Measurements from ENCODE around the gene PMEL.
A peak's percentile ranks its signal among the peaks of the same experiment; 100 is the strongest.
"Not testable (repeated sequence)": the region's sequence is repeated elsewhere in the genome, so short reads cannot be mapped to it uniquely, and the experiment has no call there.

The PMEL gene

DNA sequence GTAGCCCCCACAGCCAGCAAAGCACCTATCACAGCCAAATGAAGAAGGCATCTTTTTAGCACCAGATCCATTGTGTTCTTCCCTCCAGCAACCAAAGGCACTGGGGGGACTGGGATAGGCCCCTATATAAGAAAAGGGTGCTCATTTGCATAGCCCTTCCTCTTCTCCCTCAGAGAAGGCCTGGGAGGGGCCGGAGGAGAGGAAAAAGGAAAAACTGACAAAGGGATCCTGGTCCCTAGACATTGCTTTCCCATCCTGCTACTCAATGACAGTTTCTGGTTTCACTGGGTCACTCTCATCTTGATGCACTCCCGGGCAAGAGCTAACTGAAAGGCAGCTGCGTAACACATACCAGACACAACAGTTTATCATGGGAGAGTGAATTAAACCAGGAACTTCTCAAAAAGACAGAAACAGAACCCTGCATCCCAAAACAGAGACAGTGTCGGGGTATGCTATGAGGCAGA, at the start of gene PMEL:
TSS of gene PMEL (minus strand) at position 102 of the 467 bp plus-strand sequence. CDS start at position 71, 31 bp downstream.
- peak within 1 kb of the TSS; percentile 82 for H3K9ac ChIP-seq (ENCODE audit: low read depth, low read length)
- H3K4me1 ChIP-seq (ENCODE audit: control insufficient read depth, insufficient read depth, low read length), result no peaks in the 10 kb centered on the region
- H3K4me3 ChIP-seq (ENCODE audit: low read depth, low read length), result peak within 1 kb of the TSS; percentile 93
- H3K9me3 ChIP-seq (ENCODE audit: control insufficient read depth, insufficient read depth, low read length), result no peaks in the 10 kb centered on the region
- no peaks in the 10 kb centered on the region for H3K27me3 ChIP-seq (ENCODE audit: control insufficient read depth, insufficient read depth, low read length)
- peaks cover 6% of the 10 kb centered on the region for H3K36me3 ChIP-seq (ENCODE audit: control insufficient read depth, insufficient read depth, low read length)

DNA sequence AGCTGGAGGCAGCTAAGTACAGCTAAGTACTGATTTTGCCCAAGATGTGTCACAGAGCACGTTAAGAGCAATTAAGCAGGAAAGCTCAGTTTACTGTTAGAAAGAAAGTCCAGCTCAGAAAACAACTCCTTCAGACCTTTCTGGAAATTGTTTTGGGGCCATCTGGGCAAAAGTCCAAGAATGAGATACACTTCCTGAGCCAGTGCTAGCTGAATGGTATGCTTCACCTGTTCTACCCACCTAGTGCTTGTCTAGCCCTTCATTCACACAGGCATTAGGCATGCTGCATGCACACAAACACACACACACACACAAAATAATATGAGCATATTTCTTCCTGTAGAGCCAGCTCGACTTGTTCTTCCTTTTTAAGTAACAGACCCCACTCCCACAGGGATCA, 48.4 kb upstream of the PMEL start:
- no peaks in the 10 kb centered on the region for H3K9me3 ChIP-seq (ENCODE audit: control insufficient read depth, insufficient read depth, low read length)
- H3K4me3 ChIP-seq (ENCODE audit: low read depth, low read length), result no peak overlapping the region
- no peaks in the 10 kb centered on the region for H3K4me1 ChIP-seq (ENCODE audit: control insufficient read depth, insufficient read depth, low read length)
- no peak overlapping the region for H3K9ac ChIP-seq (ENCODE audit: low read depth, low read length)
- H3K27me3 ChIP-seq (ENCODE audit: control insufficient read depth, insufficient read depth, low read length), result no peaks in the 10 kb centered on the region
- H3K36me3 ChIP-seq (ENCODE audit: control insufficient read depth, insufficient read depth, low read length), result no peaks in the 10 kb centered on the region

DNA sequence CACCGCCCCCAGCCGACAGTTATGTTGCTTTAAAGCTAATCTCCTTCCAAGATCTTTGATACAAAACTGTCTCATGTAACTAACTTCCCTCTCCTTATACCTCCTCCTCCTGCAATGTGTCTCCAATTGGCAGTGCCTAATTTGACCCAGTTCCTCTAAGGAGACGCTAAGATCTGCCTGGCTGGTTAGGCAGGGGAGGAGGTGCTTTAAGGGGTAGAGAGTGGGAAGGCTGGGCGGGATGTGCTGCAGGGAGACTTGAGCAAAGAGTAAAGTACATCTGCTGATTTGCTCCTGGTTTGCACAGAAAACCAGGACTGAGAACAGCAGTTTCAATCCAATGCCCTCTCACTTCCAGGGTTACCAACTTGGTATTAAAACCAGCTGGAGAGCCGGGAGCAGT, 47.6 kb upstream of the PMEL start:
- H3K27me3 ChIP-seq (ENCODE audit: control insufficient read depth, insufficient read depth, low read length), result no peaks in the 10 kb centered on the region
- H3K9ac ChIP-seq (ENCODE audit: low read depth, low read length), result no peak overlapping the region
- no peaks in the 10 kb centered on the region for H3K9me3 ChIP-seq (ENCODE audit: control insufficient read depth, insufficient read depth, low read length)
- no peaks in the 10 kb centered on the region for H3K4me1 ChIP-seq (ENCODE audit: control insufficient read depth, insufficient read depth, low read length)
- H3K36me3 ChIP-seq (ENCODE audit: control insufficient read depth, insufficient read depth, low read length), result no peaks in the 10 kb centered on the region
- no peak overlapping the region for H3K4me3 ChIP-seq (ENCODE audit: low read depth, low read length)

DNA sequence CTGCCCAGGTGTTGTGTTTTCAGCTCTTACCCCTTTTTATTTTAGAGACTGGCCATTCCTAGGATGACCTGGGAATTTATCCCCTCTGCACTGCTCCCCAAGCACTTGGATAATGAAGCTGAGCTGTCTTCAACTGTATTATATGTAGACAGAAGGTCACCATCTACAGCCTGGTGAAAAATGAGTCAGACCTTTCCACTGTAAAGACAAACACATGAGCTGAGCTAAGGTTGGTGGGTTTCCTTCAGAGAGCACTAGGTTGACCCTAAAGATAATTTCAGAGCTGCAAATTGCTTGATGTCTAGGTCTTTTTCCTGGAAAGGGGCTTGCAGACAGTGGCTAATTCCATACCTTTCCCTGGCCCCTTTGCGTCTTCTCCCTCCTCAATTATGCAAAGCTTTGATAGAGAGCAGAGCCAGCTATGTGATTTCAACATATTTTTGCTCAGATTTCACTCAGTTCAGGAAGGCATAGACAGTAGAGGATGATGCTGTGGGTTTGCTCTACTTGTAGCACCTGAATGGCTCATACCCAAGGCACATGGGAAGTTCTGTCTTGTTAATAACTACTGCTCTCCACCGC, 45.8 kb upstream of the PMEL start:
- H3K4me1 ChIP-seq (ENCODE audit: control insufficient read depth, insufficient read depth, low read length), result no peaks in the 10 kb centered on the region
- no peaks in the 10 kb centered on the region for H3K9me3 ChIP-seq (ENCODE audit: control insufficient read depth, insufficient read depth, low read length)
- H3K27me3 ChIP-seq (ENCODE audit: control insufficient read depth, insufficient read depth, low read length), result no peaks in the 10 kb centered on the region
- H3K36me3 ChIP-seq (ENCODE audit: control insufficient read depth, insufficient read depth, low read length), result no peaks in the 10 kb centered on the region
- no peak overlapping the region for H3K4me3 ChIP-seq (ENCODE audit: low read depth, low read length)
- H3K9ac ChIP-seq (ENCODE audit: low read depth, low read length), result no peak overlapping the region

DNA sequence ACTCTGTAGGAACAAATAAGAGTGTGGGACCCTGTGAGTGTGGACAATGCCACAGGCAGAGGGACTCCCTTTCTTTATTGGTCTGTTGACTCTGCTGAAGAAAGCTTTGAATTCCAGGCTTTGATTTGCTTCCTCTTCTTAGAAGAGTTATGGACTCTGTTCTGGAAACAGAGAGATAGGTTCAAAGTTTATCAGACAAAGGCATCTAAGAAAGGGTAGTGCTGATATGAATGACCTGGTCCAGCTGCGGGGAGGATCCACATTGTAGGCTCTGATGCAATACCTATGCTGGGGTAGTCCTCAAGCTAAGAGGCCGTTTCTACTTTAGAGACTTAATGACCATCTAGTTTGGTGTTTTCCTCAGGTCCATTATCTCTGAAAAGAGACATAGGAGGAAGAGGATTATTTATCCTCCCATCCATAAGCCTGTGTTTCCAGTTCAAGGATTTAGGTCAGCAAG, 44.3 kb upstream of the PMEL start:
- no peaks in the 10 kb centered on the region for H3K9me3 ChIP-seq (ENCODE audit: control insufficient read depth, insufficient read depth, low read length)
- H3K4me1 ChIP-seq (ENCODE audit: control insufficient read depth, insufficient read depth, low read length), result no peaks in the 10 kb centered on the region
- no peak overlapping the region for H3K9ac ChIP-seq (ENCODE audit: low read depth, low read length)
- no peak overlapping the region for H3K4me3 ChIP-seq (ENCODE audit: low read depth, low read length)
- no peaks in the 10 kb centered on the region for H3K27me3 ChIP-seq (ENCODE audit: control insufficient read depth, insufficient read depth, low read length)
- H3K36me3 ChIP-seq (ENCODE audit: control insufficient read depth, insufficient read depth, low read length), result no peaks in the 10 kb centered on the region

DNA sequence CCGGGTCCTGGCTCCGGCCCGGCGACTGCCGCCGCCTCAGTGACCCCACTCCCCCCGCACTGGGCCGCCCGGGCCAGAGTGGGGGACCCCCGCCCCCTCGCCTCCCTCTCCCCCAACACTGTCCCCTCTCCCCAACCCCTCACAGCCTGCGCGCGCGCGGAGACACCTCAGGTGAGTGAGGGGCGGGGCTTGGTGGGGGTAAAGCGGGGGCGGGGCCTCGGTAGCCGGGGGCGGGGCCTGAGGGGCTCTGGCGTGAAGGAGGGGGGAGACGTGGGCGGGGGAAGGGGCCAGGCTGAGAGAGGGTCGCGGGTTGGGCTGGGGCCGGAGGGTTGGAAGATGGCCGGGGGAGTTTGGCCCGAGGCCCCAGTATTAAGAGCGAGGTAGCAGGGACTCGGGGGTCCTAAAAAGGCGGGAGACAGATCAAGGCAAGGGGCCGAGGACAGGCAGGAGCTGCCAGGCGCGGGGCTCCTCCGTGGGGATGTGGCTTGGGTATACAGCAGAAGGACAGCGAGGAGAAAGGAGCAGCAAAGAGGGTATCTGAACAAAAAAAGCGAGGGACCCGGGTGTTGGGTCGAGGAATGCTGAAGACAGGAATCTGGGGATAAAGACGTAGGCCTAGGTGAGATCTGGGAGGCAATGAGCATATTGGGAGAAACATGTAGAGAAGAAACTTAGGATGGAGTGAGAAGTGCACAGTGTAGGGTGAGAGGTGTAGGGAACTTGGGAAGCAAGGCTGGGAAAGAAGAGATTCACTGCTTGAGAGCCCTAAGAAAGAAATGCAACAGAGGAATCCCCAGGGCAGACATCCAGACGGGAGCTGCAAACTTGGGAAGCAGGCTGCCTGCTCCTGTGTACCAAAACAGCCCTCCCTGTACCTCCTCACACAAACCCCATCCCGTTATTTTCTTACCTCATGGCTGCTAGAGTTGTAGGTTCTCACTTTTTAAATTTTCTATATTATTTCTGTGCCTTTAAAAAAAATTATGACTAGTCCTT, 42.0 kb upstream of the PMEL start:
- Histone ChIP-seq H3K9me3 (ENCODE audit: control insufficient read depth, insufficient read depth, low read length) (no peaks in the 10 kb centered on the region), H3K4me3 (ENCODE audit: low read depth, low read length) (peak overlapping the region; percentile 90), H3K27me3 (ENCODE audit: control insufficient read depth, insufficient read depth, low read length) (no peaks in the 10 kb centered on the region), H3K4me1 (ENCODE audit: control insufficient read depth, insufficient read depth, low read length) (no peaks in the 10 kb centered on the region), H3K36me3 (ENCODE audit: control insufficient read depth, insufficient read depth, low read length) (peaks cover 14% of the 10 kb centered on the region), H3K9ac (ENCODE audit: low read depth, low read length) (peak overlapping the region; percentile 71)

DNA sequence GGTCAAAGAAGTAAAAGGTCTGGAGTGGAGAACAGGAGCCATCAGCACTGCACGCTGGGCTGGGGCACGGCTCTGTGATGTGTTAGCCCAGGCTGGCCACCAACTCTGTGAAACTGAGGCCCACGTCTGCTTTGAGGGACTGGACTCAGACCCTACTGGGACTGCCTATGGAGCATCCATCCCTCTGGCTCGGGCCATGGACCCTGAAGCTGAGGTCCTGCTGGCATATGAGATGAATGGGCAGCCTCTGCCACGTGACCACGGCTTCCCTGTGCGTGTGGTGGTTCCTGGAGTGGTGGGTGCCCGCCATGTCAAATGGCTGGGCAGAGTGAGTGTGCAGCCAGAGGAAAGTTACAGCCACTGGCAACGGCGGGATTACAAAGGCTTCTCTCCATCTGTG, 38.4 kb upstream of the PMEL start:
- Histone ChIP-seq H3K9me3 (ENCODE audit: control insufficient read depth, insufficient read depth, low read length) (no peaks in the 10 kb centered on the region), H3K4me1 (ENCODE audit: control insufficient read depth, insufficient read depth, low read length) (no peaks in the 10 kb centered on the region), H3K4me3 (ENCODE audit: low read depth, low read length) (no peak overlapping the region), H3K36me3 (ENCODE audit: control insufficient read depth, insufficient read depth, low read length) (peaks cover 14% of the 10 kb centered on the region), H3K27me3 (ENCODE audit: control insufficient read depth, insufficient read depth, low read length) (no peaks in the 10 kb centered on the region), H3K9ac (ENCODE audit: low read depth, low read length) (no peak overlapping the region)

DNA sequence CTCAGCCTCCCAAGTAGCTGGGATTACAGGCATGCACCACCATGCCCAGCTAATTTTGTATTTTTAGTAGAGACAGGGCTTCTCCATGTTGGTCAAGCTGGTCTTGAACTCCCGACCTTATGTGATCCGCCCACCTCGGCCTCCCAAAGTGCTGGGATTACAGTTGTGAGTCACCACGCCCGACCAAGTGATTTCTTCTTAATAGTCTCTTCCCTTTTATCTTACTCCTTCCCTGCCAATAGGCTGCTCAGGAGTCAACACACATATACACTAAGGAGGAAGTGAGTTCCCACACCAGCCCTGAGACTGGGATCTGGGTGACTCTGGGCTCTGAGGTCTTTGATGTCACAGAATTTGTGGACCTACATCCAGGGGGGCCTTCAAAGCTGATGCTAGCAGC, 37.5 kb upstream of the PMEL start:
- H3K9me3 ChIP-seq (ENCODE audit: control insufficient read depth, insufficient read depth, low read length); H3K4me3 ChIP-seq (ENCODE audit: low read depth, low read length); H3K9ac ChIP-seq (ENCODE audit: low read depth, low read length); H3K27me3 ChIP-seq (ENCODE audit: control insufficient read depth, insufficient read depth, low read length); H3K4me1 ChIP-seq (ENCODE audit: control insufficient read depth, insufficient read depth, low read length): not testable (repeated sequence)
- peaks cover 14% of the 10 kb centered on the region for H3K36me3 ChIP-seq (ENCODE audit: control insufficient read depth, insufficient read depth, low read length)

DNA sequence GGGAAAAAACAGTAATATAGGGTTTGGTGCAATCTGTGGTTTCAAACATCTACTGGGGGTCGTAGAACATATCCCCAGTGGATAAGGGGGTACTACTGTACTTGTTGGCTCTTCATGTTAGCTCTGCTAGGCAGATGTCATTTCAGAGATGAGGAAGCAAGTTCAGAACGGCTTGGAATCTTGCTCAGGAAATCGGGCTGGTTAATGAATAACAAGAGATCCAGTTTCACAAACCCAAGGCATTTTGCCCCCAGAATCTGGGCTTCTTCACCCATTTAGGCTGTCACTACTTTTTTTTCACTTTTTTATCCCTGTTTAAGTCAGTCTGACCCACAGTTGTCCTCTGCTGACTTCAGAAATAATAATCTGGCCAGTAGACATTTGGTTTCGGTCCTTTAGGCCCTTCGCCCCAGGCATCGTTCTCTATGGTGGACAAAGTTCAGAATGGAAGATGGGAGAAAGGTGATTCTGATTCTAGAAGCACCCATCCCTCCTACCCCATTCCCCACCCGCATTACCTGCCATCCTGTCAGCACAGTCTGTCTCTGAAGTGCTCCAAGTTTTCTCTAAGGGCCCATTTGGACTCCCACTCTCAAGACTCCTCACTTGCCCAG, 35.8 kb upstream of the PMEL start:
- Histone ChIP-seq H3K9ac (ENCODE audit: low read depth, low read length) (no peak overlapping the region), H3K27me3 (ENCODE audit: control insufficient read depth, insufficient read depth, low read length) (no peaks in the 10 kb centered on the region), H3K36me3 (ENCODE audit: control insufficient read depth, insufficient read depth, low read length) (peaks cover 14% of the 10 kb centered on the region), H3K9me3 (ENCODE audit: control insufficient read depth, insufficient read depth, low read length) (no peaks in the 10 kb centered on the region), H3K4me1 (ENCODE audit: control insufficient read depth, insufficient read depth, low read length) (no peaks in the 10 kb centered on the region), H3K4me3 (ENCODE audit: low read depth, low read length) (no peak overlapping the region)

DNA sequence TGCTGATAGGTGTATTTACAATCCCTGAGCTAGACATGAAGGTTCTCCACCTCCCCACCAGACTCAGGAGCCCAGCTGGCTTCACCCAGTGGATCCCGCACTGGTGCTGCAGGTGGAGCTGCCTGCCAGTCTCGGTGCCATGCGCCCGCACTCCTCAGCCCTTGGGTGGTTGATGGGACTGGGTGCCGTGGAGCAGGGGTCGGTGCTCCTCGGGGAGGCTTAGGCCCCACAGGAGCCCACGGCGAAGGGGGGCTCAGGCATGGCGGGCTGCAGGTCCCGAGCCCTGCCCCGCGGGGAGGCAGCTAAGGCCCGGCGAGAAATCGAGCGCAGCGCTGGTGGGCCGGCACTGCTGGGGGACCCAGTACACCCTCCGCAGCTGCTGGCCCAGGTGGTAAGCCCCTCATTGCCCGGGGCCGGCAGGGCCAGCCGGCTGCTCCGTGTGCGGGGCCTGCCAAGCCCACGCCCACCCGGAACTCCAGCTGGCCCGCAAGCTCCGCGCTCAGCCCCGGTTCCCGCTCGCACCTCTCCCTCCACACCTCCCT, 34.2 kb upstream of the PMEL start:
- H3K4me3 ChIP-seq (ENCODE audit: low read depth, low read length); H3K27me3 ChIP-seq (ENCODE audit: control insufficient read depth, insufficient read depth, low read length); H3K4me1 ChIP-seq (ENCODE audit: control insufficient read depth, insufficient read depth, low read length); H3K9me3 ChIP-seq (ENCODE audit: control insufficient read depth, insufficient read depth, low read length); H3K9ac ChIP-seq (ENCODE audit: low read depth, low read length): not testable (repeated sequence)
- H3K36me3 ChIP-seq (ENCODE audit: control insufficient read depth, insufficient read depth, low read length), result peaks cover 14% of the 10 kb centered on the region

DNA sequence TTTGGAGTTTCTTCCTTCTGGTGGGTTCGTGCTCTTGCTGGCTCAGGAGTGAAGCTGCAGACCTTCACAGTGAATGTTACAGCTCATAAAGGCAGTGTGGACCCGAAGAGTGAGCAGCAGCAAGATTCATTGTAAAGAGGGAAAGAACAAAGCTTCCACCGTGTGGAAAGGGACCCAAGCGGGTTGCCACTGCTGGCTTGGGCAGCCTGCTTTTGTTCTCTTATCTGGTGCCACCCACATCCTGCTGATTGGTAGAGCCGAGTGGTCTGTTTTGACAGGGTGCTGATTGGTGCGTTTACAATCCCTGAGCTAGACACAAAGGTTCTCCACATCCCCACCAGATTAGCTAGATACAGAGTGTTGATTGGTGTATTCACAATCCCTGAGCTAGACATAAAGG, 33.7 kb upstream of the PMEL start:
- not testable (repeated sequence) for H3K9me3 ChIP-seq (ENCODE audit: control insufficient read depth, insufficient read depth, low read length); H3K36me3 ChIP-seq (ENCODE audit: control insufficient read depth, insufficient read depth, low read length); H3K4me3 ChIP-seq (ENCODE audit: low read depth, low read length); H3K9ac ChIP-seq (ENCODE audit: low read depth, low read length); H3K4me1 ChIP-seq (ENCODE audit: control insufficient read depth, insufficient read depth, low read length); H3K27me3 ChIP-seq (ENCODE audit: control insufficient read depth, insufficient read depth, low read length)
